GM12878 (cell line): Measurements from ENCODE around the gene SMAD2. TPM values are rescaled to one million over a fixed set of nuclear protein-coding genes. Genes with fewer than 3 reads are reported as not detected.

Experiments
- ATAC-seq: fragments of 200-7000 bp; cut with Tn5 transposase; 3 replicates; pipeline ENCODE4 v1.9.1; 2020; ENCODE audit warnings: mild to moderate bottlenecking, moderate library complexity
- BruUV-seq: library from RNA; stranded (reverse); fragments of 400-500 nt; replicated peaks from 2 replicates; lab custom pipeline; 2021; lab: Mats Ljungman, UMichigan
- CTCF ChIA-PET: fragments of 300-600 bp; sonication (Branson Sonifier 250); formaldehyde crosslinking; extraction: SDS; loops from one replicate; lab custom pipeline; 2021; ENCODE audit warnings: inconsistent platforms; lab: Yijun Ruan, JAX
- POLR2A ChIA-PET: fragments of 350-600 bp; formaldehyde crosslinking; extraction: SDS; loops from one replicate; lab custom pipeline; 2021; ENCODE audit warnings: inconsistent platforms; lab: Charles Lee
- RAD21 ChIA-PET: fragments of 300-600 bp; sonication (Branson Sonifier 250); formaldehyde crosslinking; loops from one replicate; lab custom pipeline; 2023; ENCODE audit warnings: antibody characterized with exemption; ENCODE audit not compliant: unreplicated experiment; lab: Charles Lee
- SMC1A ChIA-PET: fragments of 300-600 bp; sonication (Branson Sonifier 250); formaldehyde crosslinking; loops from one replicate; lab custom pipeline; 2023; ENCODE audit not compliant: unreplicated experiment, uncharacterized antibody; lab: Charles Lee
- DNase-seq: peaks from one replicate; pipeline ENCODE4 v3.0.0-alpha.2; 2011; ENCODE audit warnings: low read depth, low spot score
- FAIRE-seq: peaks from 3 replicates; lab custom pipeline; 2011; peaks lifted over from hg19 to GRCh38; lab: Jason Lieb, UNC
- H2AFZ ChIP-seq: 2 replicates; pipeline ENCODE4 v1.6.0; 2011; ENCODE audit warnings: low read depth, low read length, control low read depth; ENCODE audit not compliant: control insufficient read depth
- H3K27ac ChIP-seq: 2 replicates; pipeline ENCODE4 v1.5.1; 2011; ENCODE audit warnings: control low read depth; ENCODE audit not compliant: control insufficient read depth, insufficient read depth
- H3K27me3 ChIP-seq, 2 experiments: replicated peaks in 1 of 2; 2 replicates each; pipeline versions ENCODE4 v1.6.0 to v1.6.1; 2011; ENCODE audit warnings: low read length in 1 of 2; ENCODE audit not compliant: control insufficient read depth in 2 of 2, insufficient read depth in 2 of 2
- H3K36me3 ChIP-seq, 2 experiments: 2 replicates each; pipeline ENCODE4 v1.5.1; 2011; ENCODE audit warnings: low read length in 1 of 2; ENCODE audit not compliant: control insufficient read depth in 2 of 2, insufficient read depth in 2 of 2
- H3K4me1 ChIP-seq: 2 replicates; pipeline ENCODE4 v1.6.1; 2011; ENCODE audit warnings: mild to moderate bottlenecking, low read length, moderate library complexity, mixed read lengths; ENCODE audit not compliant: control insufficient read depth, insufficient read depth
- H3K4me2 ChIP-seq: 2 replicates; pipeline ENCODE4 v1.6.0; 2011; ENCODE audit warnings: control low read depth; ENCODE audit not compliant: control insufficient read depth, insufficient read depth
- H3K4me3 ChIP-seq: fragments of 200-600 bp; sonication (generic); 2 replicates; pipeline ENCODE4 v1.5.1; 2016
- H3K79me2 ChIP-seq: 2 replicates; pipeline ENCODE4 v1.6.0; 2011; ENCODE audit warnings: low read length; ENCODE audit not compliant: control insufficient read depth, insufficient read depth
- H3K9ac ChIP-seq: 2 replicates; pipeline ENCODE4 v1.8.0; 2011; ENCODE audit warnings: low read length, control low read depth, mixed read lengths; ENCODE audit not compliant: control insufficient read depth, insufficient read depth
- H3K9me3 ChIP-seq: replicated peaks from 3 replicates; pipeline ENCODE4 v1.5.1; 2011; ENCODE audit warnings: mild to moderate bottlenecking, low read length; ENCODE audit not compliant: control insufficient read depth, insufficient read depth
- H4K20me1 ChIP-seq: 2 replicates; pipeline ENCODE4 v1.6.0; 2011; ENCODE audit not compliant: control insufficient read depth, insufficient read depth
- BRCA1 ChIP-seq: IDR thresholded peaks from 2 replicates; pipeline ENCODE4 v1.6.1; 2011; ENCODE audit warnings: low read depth, low read length, improper control_type of control experiment
- CBFB ChIP-seq: IDR thresholded peaks from 2 replicates; pipeline ENCODE4 v1.6.1; 2016; ENCODE audit warnings: antibody characterized with exemption, low read depth
- CBX5 ChIP-seq: sonication (generic); IDR thresholded peaks from 2 replicates; pipeline ENCODE4 v1.6.1; 2016; ENCODE audit warnings: low read depth, moderate library complexity, mild to moderate bottlenecking, inconsistent platforms
- DPF2 ChIP-seq: fragments of 450-650 bp; IDR thresholded peaks from 2 replicates; pipeline ENCODE4 v1.6.1; 2017; ENCODE audit warnings: mild to moderate bottlenecking
- E2F4 ChIP-seq: IDR thresholded peaks from 2 replicates; pipeline ENCODE4 v1.6.1; 2012; ENCODE audit warnings: low read depth, low read length, improper control_type of control experiment
- HDAC2 ChIP-seq: fragments of 200-600 bp; sonication (generic); IDR thresholded peaks from 2 replicates; pipeline ENCODE4 v1.6.1; 2017
- JUND ChIP-seq: IDR thresholded peaks from 2 replicates; pipeline ENCODE4 v1.6.1; 2012; ENCODE audit warnings: low read depth, mild to moderate bottlenecking, low read length, improper control_type of control experiment, moderate library complexity
- KDM1A ChIP-seq: fragments of 200-600 bp; sonication (generic); IDR thresholded peaks from 2 replicates; pipeline ENCODE4 v1.6.1; 2016; ENCODE audit warnings: borderline replicate concordance
- NFIC ChIP-seq: IDR thresholded peaks from 2 replicates; pipeline ENCODE4 v1.6.1; 2012; ENCODE audit warnings: low read depth, mild to moderate bottlenecking, inconsistent platforms, low read length, moderate library complexity
- PBX3 ChIP-seq: IDR thresholded peaks from 2 replicates; pipeline ENCODE4 v1.6.1; 2011; ENCODE audit warnings: mild to moderate bottlenecking, low read depth, low read length, moderate library complexity; ENCODE audit not compliant: insufficient replicate concordance
- SIN3A ChIP-seq: IDR thresholded peaks from 2 replicates; pipeline ENCODE4 v1.6.1; 2012; ENCODE audit warnings: low read depth, low read length, improper control_type of control experiment
- STAT1 ChIP-seq: fragments of 450-650 bp; conservative IDR thresholded peaks from 2 replicates; pipeline ENCODE4 v1.6.1; 2014; ENCODE audit warnings: antibody characterized with exemption, mild to moderate bottlenecking
- STAT3 ChIP-seq: IDR thresholded peaks from 2 replicates; pipeline ENCODE4 v1.6.1; 2011; ENCODE audit warnings: low read depth, low read length, improper control_type of control experiment
- USF2 ChIP-seq: IDR thresholded peaks from 2 replicates; pipeline ENCODE4 v1.6.1; 2011; ENCODE audit warnings: low read depth, low read length, improper control_type of control experiment, borderline replicate concordance
- ZZZ3 ChIP-seq: IDR thresholded peaks from 2 replicates; pipeline ENCODE4 v1.6.1; 2011; ENCODE audit warnings: low read depth; ENCODE audit not compliant: control insufficient read depth, insufficient read length
- WGBS: methylation state at CpG from one replicate; pipeline ENCODE4 v1.1.6; 2016; ENCODE audit warnings: low lambda C conversion rate; ENCODE audit not compliant: insufficient replicate concordance, insufficient coverage; ENCODE audit errors: missing lambda C conversion rate; 5-methylcytosine and 5-hydroxymethylcytosine counted together
- in situ Hi-C: fragments of 300-500 bp; cut with MboI; formaldehyde crosslinking; loops from 9 replicates; pipeline ENCODE4 v1.14.3; 2018; ENCODE audit warnings: mixed read lengths
- intact Hi-C: fragments of 100-400 bp; cut with micrococcal nuclease; formaldehyde crosslinking; loops from one replicate; pipeline ENCODE4 v1.14.2; 2022; ENCODE audit not compliant: unreplicated experiment
- polyA plus RNA-seq, 11 experiments: library from polyadenylated mRNA; depleted of rRNA in 4 of 11; unstranded in 6 of 11; stranded (reverse) in 5 of 11; fragments of >200 nt; fragmentation: Nextera tagmentation in 4 of 11; fragmentation: Illumina TruSeq in 1 of 11; extraction: Ambion mirVana in 4 of 11; extraction: Trizol in 1 of 11; gene quantifications; 1 replicate in 1 of 11; 2 replicates in 10 of 11; pipeline versions ENCODE4 v1.2.1 to v1.2.3, GENCODE V29; 2011 to 2016; ENCODE audit warnings: inconsistent platforms in 2 of 11, missing spikeins in 2 of 11, low read depth in 1 of 11
- total RNA-seq, 4 experiments: library from RNA; depleted of rRNA in 3 of 4; stranded (reverse); fragments of >200 nt in 3 of 4; fragmentation: Illumina TruSeq in 1 of 4; extraction: Trizol in 1 of 4; gene quantifications; 2 replicates each; pipeline versions ENCODE4 v1.2.1 to v1.2.3, GENCODE V29; 2013 to 2021

SMAD2 gene
- total and polyA plus RNA-seq, 10 of the 15 experiments (the other 5 are each of a cell fraction or from before 2014, with no cell fraction given), result 28.8 to 111 (median 65.8) TPM

- Histone ChIP-seq H3K4me3 (no peak overlapping the region), H3K9ac (no peak overlapping the region), H3K27ac (no peak overlapping the region), H3K27me3 (no peaks in the 10 kb centered on the region), H3K36me3 (no peaks in the 10 kb centered on the region), H3K9me3 (no peaks in the 10 kb centered on the region; the same call in 2 of the 3 replicates), H3K4me1 (no peaks in the 10 kb centered on the region), H2AFZ (no peak overlapping the region), H4K20me1 (no peaks in the 10 kb centered on the region), H3K4me2 (no peak overlapping the region), H3K79me2 (no peaks in the 10 kb centered on the region)
- DNase-seq (no peak), ATAC-seq (no peak), FAIRE-seq (no peak)
- in situ Hi-C loops (no loop called here), intact Hi-C loops (no loop called here)
- ChIA-PET RAD21 (no interaction called here), POLR2A (no interaction called here), SMC1A (interaction anchor here (0.7 kb wide), 1 partner anchor 35 kb away, joined by 3 read pairs; no protein-coding TSS in a partner anchor), CTCF (interaction anchor here (1.7 kb wide), 1 partner anchor 16 kb away, joined by 4 read pairs; no protein-coding TSS in a partner anchor)
- no TSS peak for BruUV-seq
- no peak for TF ChIP-seq SIN3A
- no peak for TF ChIP-seq CBX5
- no peak for TF ChIP-seq CBFB
- TF ChIP-seq KDM1A, result no peak
- WGBS, result 7% methylated on average over 1 of the region's 1 CpG
These were observed 6.5 kb upstream of the SMAD2 start for GRCh38 chr18:47936952-47937351.

GRCh38 chr18:47935321-47936055 lies 5.0 kb upstream of the SMAD2 start:
- H3K4me2 ChIP-seq, result no peak overlapping the region
- intact Hi-C loops, result no loop called here
- no peak overlapping the region for H3K9ac ChIP-seq
- no peaks in the 10 kb centered on the region for H3K79me2 ChIP-seq
- no peaks in the 10 kb centered on the region for H3K36me3 ChIP-seq
- no TSS peak for BruUV-seq
- H3K27me3 ChIP-seq, result no peaks in the 10 kb centered on the region
- no peaks in the 10 kb centered on the region for H4K20me1 ChIP-seq
- no peaks in the 10 kb centered on the region for H3K4me1 ChIP-seq
- H3K4me3 ChIP-seq, result no peak overlapping the region
- ATAC-seq, result no peak
- whole genome bisulfite sequencing, result 25% methylated on average over 1 of the region's 1 CpG
- POLR2A ChIA-PET, result no interaction called here
- in situ Hi-C loops, result no loop called here
- FAIRE-seq, result no peak
- DNase-seq, result no peak
- RAD21 ChIA-PET, result interaction anchor here (1.0 kb wide), 1 partner anchor 62 kb away, joined by 3 read pairs; no protein-coding TSS in a partner anchor
- CTCF ChIA-PET, result interaction anchor here (1.7 kb wide), 1 partner anchor 15 kb away, joined by 4 read pairs; no protein-coding TSS in a partner anchor
- no peaks in the 10 kb centered on the region; the same call in 2 of the 3 replicates for H3K9me3 ChIP-seq
- H3K27ac ChIP-seq, result no peak overlapping the region
- SMC1A ChIA-PET, result interaction anchor here (1.4 kb wide), 1 partner anchor 56 kb away, joined by 4 read pairs; no protein-coding TSS in a partner anchor
- no peak overlapping the region for H2AFZ ChIP-seq
- TF ChIP-seq PBX3 (no peak), ZZZ3 (no peak), E2F4 (no peak), STAT1 (no peak), DPF2 (no peak), STAT3 (no peak), NFIC (no peak), USF2 (no peak), HDAC2 (no peak), BRCA1 (no peak), JUND (no peak)
